Left lung (tissue), 10 donors: ENCODE data around the gene SPATA17. TPM values are rescaled to one million over a fixed set of nuclear protein-coding genes. Genes with fewer than 3 reads are reported as not detected.

Experiments used
- ATAC-seq: fragments of 200-7000 bp; cut with Tn5 transposase; one replicate; pipeline ENCODE4 v1.9.1; 2020; ENCODE audit warnings: moderate library complexity
- DNase-seq, 4 donors: peaks; one replicate each; pipeline ENCODE4 v3.0.0-alpha.2; 2013 to 2020
- H3K27ac ChIP-seq, 2 donors: fragments of 200-600 bp; sonication (generic) in 1 of 2; one replicate each; pipeline versions ENCODE4 v1.5.0 to v1.8.0; 2020 to 2021
- H3K27me3 ChIP-seq, 2 donors: fragments of 200-600 bp; sonication (generic) in 1 of 2; one replicate each; pipeline versions ENCODE4 v1.5.0 to v1.8.0; 2020 to 2021
- H3K36me3 ChIP-seq, 2 donors: fragments of 200-600 bp; sonication (generic) in 1 of 2; one replicate each; pipeline versions ENCODE4 v1.5.0 to v1.8.0; 2020 to 2021
- H3K4me1 ChIP-seq, 2 donors: fragments of 200-600 bp; one replicate each; pipeline ENCODE4 v1.8.0; 2021
- H3K4me3 ChIP-seq, 2 donors: fragments of 200-600 bp; sonication (generic) in 1 of 2; one replicate each; pipeline versions ENCODE4 v1.5.0 to v1.8.0; 2020 to 2021; ENCODE audit warnings: mild to moderate bottlenecking in 1 of 2
- H3K9me3 ChIP-seq, 2 donors: fragments of 200-600 bp; sonication (generic) in 1 of 2; one replicate each; pipeline versions ENCODE4 v1.5.0 to v1.8.0; 2020 to 2021
- CTCF ChIP-seq, 2 donors: fragments of 200-600 bp; sonication (generic) in 1 of 2; IDR thresholded peaks; one replicate each; pipeline versions ENCODE4 v1.5.0 to v1.8.0; 2021; ENCODE audit warnings: antibody characterized with exemption in 2 of 2
- intact Hi-C, 2 donors: fragments of 100-400 bp; cut with DNase I; formaldehyde crosslinking; loops; one replicate each; pipeline versions ENCODE4 v1.11.2 to v1.14.2; 2022
- polyA plus RNA-seq, 6 donors: library from polyadenylated mRNA; unstranded; fragments of 120-200 nt; gene quantifications; one replicate each; pipeline ENCODE4 v1.2.1, GENCODE V29; 2013; ENCODE audit not compliant: insufficient read length in 6 of 6
- total RNA-seq, 2 donors: library from RNA; stranded (reverse); fragmentation: NEBNext Ultra II Directional; extraction: Animal tissue kit (Norgen Biotek cat#: 25700); gene quantifications; one replicate each; pipeline ENCODE4 v1.2.1, GENCODE V29; 2021
- donor health status: DM: no; HTN: yes; CAD: no.
- donor health status: DM: no; HTN: no; CAD: no.

The SPATA17 gene
- total and polyA plus RNA-seq, 8 donors, result 1.8 to 8.8 (median 6.4) TPM

GRCh38 chr1:217647791-217648190 lies 16.6 kb downstream of the SPATA17 start:
- Histone ChIP-seq H3K36me3 (no peaks in the 10 kb centered on the region), H3K9me3 (no peaks in the 10 kb centered on the region), H3K27ac (no peak overlapping the region), H3K4me3 (no peak overlapping the region), H3K27me3 (no peaks in the 10 kb centered on the region), H3K4me1 (no peaks in the 10 kb centered on the region)
- ATAC-seq (no peak), DNase-seq (no peak)
- intact Hi-C loops, result no loop called here
- no peak for TF ChIP-seq CTCF (IDR thresholded peaks at IDR 0.05)

GRCh38 chr1:217650674-217651073 lies 19.5 kb downstream of the SPATA17 start:
- no peak overlapping the region for H3K4me3 ChIP-seq
- H3K9me3 ChIP-seq, result no peaks in the 10 kb centered on the region
- no peaks in the 10 kb centered on the region for H3K36me3 ChIP-seq
- no peaks in the 10 kb centered on the region for H3K27me3 ChIP-seq
- ATAC-seq, result no peak
- H3K27ac ChIP-seq, result no peak overlapping the region
- intact Hi-C loops, result no loop called here
- DNase-seq, result no peak
- TF ChIP-seq CTCF (IDR thresholded peaks at IDR 0.05), result no peak
- H3K4me1 ChIP-seq, result no peaks in the 10 kb centered on the region

- no peaks in the 10 kb centered on the region for H3K27me3 ChIP-seq
- DNase-seq (peak in 2 of 4 donors; percentile 9 to 18), ATAC-seq (peak; percentile 33)
- no peak overlapping the region for H3K27ac ChIP-seq
- intact Hi-C loops, result no loop called here
- no peaks in the 10 kb centered on the region for H3K36me3 ChIP-seq
- TF ChIP-seq CTCF (IDR thresholded peaks at IDR 0.05), result no peak
- no peaks in the 10 kb centered on the region for H3K4me1 ChIP-seq
- H3K4me3 ChIP-seq, result no peak overlapping the region
- H3K9me3 ChIP-seq, result no peaks in the 10 kb centered on the region
Measured at GRCh38 chr1:217660353-217661062, 29.4 kb downstream of the SPATA17 start.

- DNase-seq (no peak), ATAC-seq (no peak)
- no peak for TF ChIP-seq CTCF (IDR thresholded peaks at IDR 0.05)
- Histone ChIP-seq H3K27me3 (no peaks in the 10 kb centered on the region), H3K36me3 (no peaks in the 10 kb centered on the region), H3K9me3 (no peaks in the 10 kb centered on the region), H3K27ac (no peak overlapping the region), H3K4me1 (no peaks in the 10 kb centered on the region), H3K4me3 (no peak overlapping the region)
- intact Hi-C loops, result no loop called here
Measured at GRCh38 chr1:217661407-217661806, 30.3 kb downstream of the SPATA17 start.

GRCh38 chr1:217668351-217668940 lies 37.3 kb downstream of the SPATA17 start:
- no peak overlapping the region for H3K27ac ChIP-seq
- no peaks in the 10 kb centered on the region for H3K36me3 ChIP-seq
- H3K9me3 ChIP-seq, result no peaks in the 10 kb centered on the region
- TF ChIP-seq CTCF (IDR thresholded peaks at IDR 0.05), result no peak
- DNase-seq (no peak), ATAC-seq (no peak)
- H3K4me1 ChIP-seq, result no peaks in the 10 kb centered on the region
- no peaks in the 10 kb centered on the region for H3K27me3 ChIP-seq
- no peak overlapping the region for H3K4me3 ChIP-seq
- intact Hi-C loops, result no loop called here
